A549 (cell line): ENCODE results near the gene RAB40A. TPM values are rescaled to one million over a fixed set of nuclear protein-coding genes. Genes with fewer than 3 reads are reported as not detected.

ENCODE experiments used
- ATAC-seq, 2 experiments: fragments of 200-7000 bp in 1 of 2; fragments of >200 bp in 1 of 2; cut with Nextera tagmentation in 1 of 2; cut with Tn5 transposase in 1 of 2; 3 replicates each; pipeline versions ENCODE4 v1.8.0 to v1.9.1; 2018 to 2020; ENCODE audit warnings: mild to moderate bottlenecking in 1 of 2, moderate library complexity in 1 of 2
- CTCF ChIA-PET: fragments of 300-600 bp; sonication (Branson Sonifier 250); formaldehyde crosslinking; extraction: SDS; loops from one replicate; lab custom pipeline; 2021; ENCODE audit warnings: antibody characterized with exemption, inconsistent platforms; lab: Yijun Ruan, JAX
- POLR2A ChIA-PET: fragments of 350-600 bp; formaldehyde crosslinking; extraction: SDS; loops from one replicate; lab custom pipeline; 2021; ENCODE audit warnings: antibody characterized with exemption, inconsistent platforms; lab: Yijun Ruan, JAX
- DNase-seq, 2 experiments: peaks; one replicate each; pipeline versions ENCODE4 v3.0.0 to v3.0.0-alpha.2; 2011 to 2016; ENCODE audit warnings: low read depth in 1 of 2, low spot score in 1 of 2
- FAIRE-seq: peaks from 2 replicates; lab custom pipeline; 2011; peaks lifted over from hg19 to GRCh38; lab: Jason Lieb, UNC
- H3K27ac ChIP-seq, 2 experiments: fragments of >200 bp; sonication (Bioruptor Twin); formaldehyde crosslinking; 3 replicates each; pipeline ENCODE4 v1.5.1; 2016 to 2017
- H3K4me1 ChIP-seq: fragments of >200 bp; sonication (Bioruptor Twin); formaldehyde crosslinking; 3 replicates; pipeline ENCODE4 v1.6.1; 2016
- H3K4me2 ChIP-seq: fragments of >200 bp; sonication (Bioruptor Twin); formaldehyde crosslinking; 3 replicates; pipeline ENCODE4 v1.6.1; 2016
- H3K4me3 ChIP-seq: fragments of >200 bp; sonication (Bioruptor Twin); formaldehyde crosslinking; 3 replicates; pipeline ENCODE4 v1.5.1; 2016
- H3K9me3 ChIP-seq: fragments of >200 bp; sonication (Bioruptor Twin); formaldehyde crosslinking; 3 replicates; pipeline ENCODE4 v1.6.1; 2016
- CBX8 ChIP-seq: fragments of 200-600 bp; sonication (generic); IDR thresholded peaks from 2 replicates; pipeline ENCODE4 v1.6.1; 2016
- HES2 ChIP-seq: fragments of >200 bp; sonication (Bioruptor Twin); formaldehyde crosslinking; IDR thresholded peaks from 2 replicates; pipeline ENCODE4 v1.6.1; 2016
- HOXB13 ChIP-seq: fragments of 250-450 bp; sonication (Bioruptor Pico); IDR thresholded peaks from 2 replicates; pipeline ENCODE4 v1.5.0; 2020; ENCODE audit warnings: low read depth, mild to moderate bottlenecking, moderate library complexity
- HOXB5 ChIP-seq: fragments of 250-450 bp; sonication (Bioruptor Pico); IDR thresholded peaks from 2 replicates; pipeline ENCODE4 v1.5.0; 2020; ENCODE audit warnings: mild to moderate bottlenecking, moderate library complexity
- JUNB ChIP-seq: fragments of >200 bp; sonication (Bioruptor Twin); formaldehyde crosslinking; IDR thresholded peaks from 2 replicates; pipeline ENCODE4 v1.6.1; 2016
- NFE2L2 ChIP-seq: fragments of 150-350 bp; conservative IDR thresholded peaks from 2 replicates; pipeline ENCODE4 v1.6.1; 2014; ENCODE audit warnings: low read length
- POLR2AphosphoS2 ChIP-seq: conservative IDR thresholded peaks from 2 replicates; pipeline ENCODE4 v1.6.1; 2012; ENCODE audit warnings: low read length, improper control_type of control experiment, inconsistent platforms
- RAD21 ChIP-seq, 2 experiments: fragments of >200 bp in 1 of 2; sonication (Bioruptor Twin) in 1 of 2; formaldehyde crosslinking in 1 of 2; IDR thresholded peaks in 1 of 2; conservative IDR thresholded peaks in 1 of 2; 2 replicates in 1 of 2; 3 replicates in 1 of 2; pipeline ENCODE4 v1.6.1; 2012 to 2018; ENCODE audit warnings: inconsistent platforms in 1 of 2
- REST ChIP-seq: fragments of 200-600 bp; sonication (generic); IDR thresholded peaks from 2 replicates; pipeline ENCODE4 v1.6.1; 2016; ENCODE audit warnings: antibody characterized with exemption, mild to moderate bottlenecking, moderate library complexity
- RNF2 ChIP-seq: fragments of 200-600 bp; sonication (generic); IDR thresholded peaks from 2 replicates; pipeline ENCODE4 v1.6.1; 2016; ENCODE audit warnings: low read depth, mild to moderate bottlenecking, antibody characterized with exemption, moderate library complexity, borderline replicate concordance
- SREBF2 ChIP-seq: fragments of 450-650 bp; IDR thresholded peaks from 2 replicates; pipeline ENCODE4 v1.6.1; 2014; ENCODE audit warnings: mild to moderate bottlenecking, moderate library complexity
- USF2 ChIP-seq: fragments of 450-650 bp; IDR thresholded peaks from 2 replicates; pipeline ENCODE4 v1.6.1; 2014; ENCODE audit warnings: antibody characterized with exemption
- ZFP36 ChIP-seq: fragments of 450-650 bp; IDR thresholded peaks from 2 replicates; pipeline ENCODE4 v1.6.1; 2014; ENCODE audit warnings: borderline replicate concordance; ENCODE audit not compliant: partially characterized antibody
- WGBS: methylation state at CpG from one replicate; pipeline ENCODE4 v1.1.6; 2017; ENCODE audit errors: missing lambda C conversion rate; 5-methylcytosine and 5-hydroxymethylcytosine counted together
- polyA plus RNA-seq, 4 experiments: library from polyadenylated mRNA; depleted of rRNA in 3 of 4; stranded (reverse); fragments of >200 nt; fragmentation: RNase III in 1 of 4; extraction: RNeasy Plus Mini Kit Qiagen cat#74134 plus additional on column Dnase treatment in 1 of 4; gene quantifications; 2 replicates in 3 of 4; 3 replicates in 1 of 4; pipeline ENCODE4 v1.2.3, GENCODE V29; 2011 to 2017

RAB40A gene
- polyA plus RNA-seq, 2 of the 4 experiments (the other 2 are of a cell fraction) = 0.03 TPM; not detected in 1

GRCh38 chrX:103513476-103514108, 5.7 kb downstream of the RAB40A start:
- no peak overlapping the region for H3K27ac ChIP-seq
- no peak overlapping the region for H3K4me3 ChIP-seq
- no peak for ATAC-seq
- ChIA-PET POLR2A (no interaction called here), CTCF (no interaction called here)
- peak in 1 of 2 experiments; percentile 5 for DNase-seq
- no peaks in the 10 kb centered on the region for H3K4me1 ChIP-seq
- no peak for TF ChIP-seq POLR2AphosphoS2
- no peak for TF ChIP-seq REST
- TF ChIP-seq JUNB = no peak
- no peak for TF ChIP-seq RAD21 (conservative IDR thresholded peaks at IDR 0.05 in 1 of 2, IDR thresholded peaks at IDR 0.05 in 1 of 2)
- TF ChIP-seq NFE2L2 = no peak
- no peak for TF ChIP-seq HOXB13 (CRISPR knock-in tag)
- no peak for TF ChIP-seq SREBF2
- TF ChIP-seq USF2 = no peak
- TF ChIP-seq HES2 = no peak
- peak; percentile 96 for FAIRE-seq
- WGBS = 43% methylated on average over 4 of the region's 4 CpGs
- H3K4me2 ChIP-seq = no peak overlapping the region
- no peaks in the 10 kb centered on the region for H3K9me3 ChIP-seq

GRCh38 chrX:103513067-103513466, 6.2 kb downstream of the RAB40A start:
- no peak for FAIRE-seq
- Histone ChIP-seq H3K9me3 (no peaks in the 10 kb centered on the region), H3K4me1 (no peaks in the 10 kb centered on the region), H3K4me3 (no peak overlapping the region), H3K4me2 (no peak overlapping the region), H3K27ac (no peak overlapping the region)
- ATAC-seq = no peak
- ChIA-PET CTCF (no interaction called here), POLR2A (no interaction called here)
- no peak for DNase-seq
- TF ChIP-seq HOXB5 (CRISPR knock-in tag) = no peak
- no peak for TF ChIP-seq POLR2AphosphoS2
- no peak for TF ChIP-seq ZFP36
- TF ChIP-seq RNF2 = no peak
- TF ChIP-seq USF2 = no peak
- TF ChIP-seq CBX8 = no peak
- no peak for TF ChIP-seq REST
- 43% methylated on average over 5 of the region's 5 CpGs for WGBS
